22Rv1 (cell line): ENCODE data around the gene TBC1D3I.

Experiments
- ZFX ChIP-seq: fragments of 450-650 bp; IDR thresholded peaks from 2 replicates; pipeline ENCODE4 v1.6.1; 2017; ENCODE audit warnings: antibody characterized with exemption, borderline replicate concordance
- TF ChIP-seq, protein P1 (sequence below): fragments of 450-650 bp; IDR thresholded peaks from 2 replicates; pipeline ENCODE4 v1.5.1; 2017; ENCODE audit warnings: mild to moderate bottlenecking

DNA sequence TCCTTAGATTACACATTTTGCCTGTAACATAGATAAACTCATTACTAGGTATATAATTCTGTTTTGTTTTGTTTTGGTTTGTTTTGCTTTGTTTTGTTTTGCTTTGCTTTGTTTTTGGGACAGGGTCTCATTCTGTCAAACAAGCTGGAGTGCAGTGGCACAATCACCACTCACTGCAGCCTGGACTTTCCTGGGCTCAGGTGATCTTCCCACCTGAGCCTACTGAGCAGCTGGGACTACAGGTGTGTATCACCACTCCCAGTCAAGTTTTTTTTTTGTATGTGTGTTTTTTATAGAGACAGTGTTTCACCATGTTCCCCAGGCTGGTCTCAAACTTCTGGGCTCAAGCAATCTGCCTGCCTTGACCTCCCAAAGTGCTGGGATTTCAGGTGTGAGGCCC, 54.8 kb downstream of the TBC1D3I start:
- TF ChIP-seq, protein P1, sequence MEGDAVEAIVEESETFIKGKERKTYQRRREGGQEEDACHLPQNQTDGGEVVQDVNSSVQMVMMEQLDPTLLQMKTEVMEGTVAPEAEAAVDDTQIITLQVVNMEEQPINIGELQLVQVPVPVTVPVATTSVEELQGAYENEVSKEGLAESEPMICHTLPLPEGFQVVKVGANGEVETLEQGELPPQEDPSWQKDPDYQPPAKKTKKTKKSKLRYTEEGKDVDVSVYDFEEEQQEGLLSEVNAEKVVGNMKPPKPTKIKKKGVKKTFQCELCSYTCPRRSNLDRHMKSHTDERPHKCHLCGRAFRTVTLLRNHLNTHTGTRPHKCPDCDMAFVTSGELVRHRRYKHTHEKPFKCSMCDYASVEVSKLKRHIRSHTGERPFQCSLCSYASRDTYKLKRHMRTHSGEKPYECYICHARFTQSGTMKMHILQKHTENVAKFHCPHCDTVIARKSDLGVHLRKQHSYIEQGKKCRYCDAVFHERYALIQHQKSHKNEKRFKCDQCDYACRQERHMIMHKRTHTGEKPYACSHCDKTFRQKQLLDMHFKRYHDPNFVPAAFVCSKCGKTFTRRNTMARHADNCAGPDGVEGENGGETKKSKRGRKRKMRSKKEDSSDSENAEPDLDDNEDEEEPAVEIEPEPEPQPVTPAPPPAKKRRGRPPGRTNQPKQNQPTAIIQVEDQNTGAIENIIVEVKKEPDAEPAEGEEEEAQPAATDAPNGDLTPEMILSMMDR = no peak
- TF ChIP-seq ZFX = no peak
